DND-41 (cell line): ENCODE data around the gene PNLIP.

Experiments used
- CTCF ChIP-seq: IDR thresholded peaks from 2 replicates; pipeline ENCODE4 v1.5.1; 2012; ENCODE audit warnings: borderline replicate concordance, low read length, moderate library complexity, mild to moderate bottlenecking; ENCODE audit not compliant: poor library complexity, severe bottlenecking; ENCODE audit errors: extremely low read depth
- EZH2 ChIP-seq: IDR thresholded peaks from 3 replicates; pipeline ENCODE4 v1.6.1; 2012; ENCODE audit warnings: borderline replicate concordance, low read depth, mild to moderate bottlenecking, moderate library complexity, low read length, inconsistent platforms; ENCODE audit not compliant: severe bottlenecking

- TF ChIP-seq EZH2 (no peak), CTCF (no peak)
Measured at GRCh38 chr10:116593139-116593740, 47.5 kb downstream of the PNLIP start.
